Activated CD4-positive, alpha-beta T cell treated with anti-CD3 and anti-CD28 coated beads, Interleukin-2, amount 50 U/mL, for 1 hour (primary cell): ENCODE results near the gene CDC40.
"Not testable (repeated sequence)": the region's sequence is repeated elsewhere in the genome, so short reads cannot be mapped to it uniquely, and the experiment has no call there.

Experiments used
- DNase-seq: peaks from one replicate; pipeline ENCODE4 v3.0.0-alpha.2; 2020

Gene CDC40

GRCh38 chr6:110272781-110273180, 92.6 kb downstream of the CDC40 start:
- DNase-seq = not testable (repeated sequence)

GRCh38 chr6:110277100-110277665, 97.0 kb downstream of the CDC40 start:
- DNase-seq = no peak
